PFSK-1 (cell line): ENCODE data around the gene CAPNS1.

Experiments
- POLR2AphosphoS5 ChIP-seq: IDR thresholded peaks from 2 replicates; pipeline ENCODE4 v1.6.1; 2012; ENCODE audit warnings: low read depth, mild to moderate bottlenecking, control low read depth, low read length, moderate library complexity
- SIN3A ChIP-seq: IDR thresholded peaks from 2 replicates; pipeline ENCODE4 v1.6.1; 2012; ENCODE audit warnings: mild to moderate bottlenecking, low read length, moderate library complexity, borderline replicate concordance; ENCODE audit not compliant: insufficient read depth
- TAF1 ChIP-seq: IDR thresholded peaks from 2 replicates; pipeline ENCODE4 v1.6.1; 2012; ENCODE audit warnings: low read length, control low read depth, borderline replicate concordance; ENCODE audit not compliant: insufficient read depth

DNA sequence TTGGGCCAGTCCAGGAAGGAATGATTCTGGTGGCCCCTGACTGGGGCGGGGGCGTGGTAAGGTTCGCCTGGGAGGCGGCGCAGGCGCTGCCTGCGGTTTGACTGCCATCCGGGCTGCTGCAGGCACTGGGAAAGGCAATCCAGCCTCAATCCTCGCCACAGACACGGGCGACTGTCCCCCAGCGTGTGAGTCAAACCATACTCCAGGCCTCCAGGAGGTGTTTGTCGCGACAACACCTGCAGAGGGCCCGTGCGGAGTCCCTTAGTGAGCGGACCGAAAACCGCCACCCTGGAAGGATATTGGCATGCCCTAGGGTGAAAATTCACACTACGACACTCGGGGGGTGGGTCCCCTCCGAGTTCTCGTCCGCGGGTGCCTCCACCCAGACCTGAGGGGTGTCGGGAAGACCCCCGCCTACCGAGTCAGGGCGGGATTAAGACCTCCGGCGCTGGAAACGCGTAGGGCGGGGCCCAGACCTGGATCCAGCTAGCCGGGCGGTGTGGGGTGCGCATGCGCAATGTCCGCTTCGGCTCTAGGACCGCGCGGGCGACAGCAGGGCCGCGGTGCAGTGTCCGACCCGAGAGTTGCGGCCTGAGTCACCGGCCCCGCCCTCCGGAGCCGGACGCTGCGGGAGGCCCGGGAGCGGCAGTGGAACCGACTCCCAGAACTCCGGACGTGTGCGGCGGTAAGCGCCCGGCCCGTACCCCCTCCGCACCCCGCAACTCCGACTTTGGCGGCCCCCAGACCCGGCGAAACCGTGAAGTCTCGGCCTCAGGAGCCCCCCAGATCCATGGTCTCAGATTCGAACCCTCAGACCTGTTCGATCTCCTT is at the start of gene CAPNS1:
- 0 out of 2 replicates have a peak, but pooled peaks have one; percentile 6 for TF ChIP-seq SIN3A
- TF ChIP-seq TAF1, result peak; percentile 83; the same call in 1 of the 2 replicates
- peak; percentile 87 for TF ChIP-seq POLR2AphosphoS5
